Stimulated activated naive CD8-positive, alpha-beta T cell treated with anti-CD3 and anti-CD28 coated beads, Interleukin-15, Interleukin-2, amounts not matched to agents 100 U/mL and 50 U/mL, for 24 hours (primary cell): ENCODE measurements around the gene SLC27A5.
"Not testable (repeated sequence)": the region's sequence is repeated elsewhere in the genome, so short reads cannot be mapped to it uniquely, and the experiment has no call there.

Experiments
- ATAC-seq: fragments of 150-1000 bp; cut with Tn5 transposase; one replicate; pipeline ENCODE4 v1.10.0; 2021
- DNase-seq: peaks from one replicate; pipeline ENCODE4 v3.0.0; 2021

Gene SLC27A5

DNA sequence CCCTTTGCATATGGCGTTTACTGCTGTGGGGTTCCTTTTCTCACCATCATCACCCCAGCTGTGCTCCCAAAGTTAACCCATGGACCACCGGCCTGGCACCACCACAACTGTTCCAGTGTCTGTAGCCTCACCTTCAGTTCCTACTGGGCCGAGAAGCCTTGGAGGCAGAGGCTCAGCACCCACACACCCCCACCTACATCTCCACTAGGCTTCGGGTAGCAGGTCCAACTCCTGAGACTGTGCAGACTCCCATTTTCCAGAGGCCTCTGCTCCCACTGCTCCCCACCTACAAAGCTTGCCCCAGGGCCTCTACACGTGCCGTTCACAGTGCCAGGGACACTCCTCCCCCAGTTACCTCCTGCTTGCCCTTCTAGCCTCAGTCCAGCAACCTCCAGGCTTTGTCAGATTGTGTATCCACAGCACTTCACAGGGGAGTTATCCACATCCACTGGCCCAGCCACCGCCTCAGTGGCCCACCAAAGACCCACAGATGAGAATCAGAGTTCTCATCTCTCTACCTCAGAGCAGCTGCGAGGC, 14.1 kb downstream of the SLC27A5 start:
- ATAC-seq (no peak), DNase-seq (no peak)

DNA sequence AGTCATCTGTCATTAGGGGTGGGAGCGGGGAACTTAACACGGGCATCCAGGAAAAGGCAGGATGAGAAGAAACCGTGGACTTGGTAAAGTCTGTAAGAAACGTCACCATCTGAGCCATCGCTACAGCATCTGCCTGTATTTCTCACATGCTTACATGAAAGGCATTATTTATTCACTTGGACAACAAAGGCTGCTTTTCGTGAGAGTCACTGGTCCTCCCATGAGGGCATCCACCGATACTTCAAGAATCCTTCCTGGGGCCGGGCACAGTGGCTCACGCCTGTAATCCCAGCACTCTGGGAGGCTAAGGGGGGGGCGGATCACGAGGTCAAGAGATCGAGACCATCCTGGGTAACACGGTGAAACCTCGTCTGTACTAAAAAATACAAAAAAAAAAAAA, 19.5 kb downstream of the SLC27A5 start:
- ATAC-seq = no peak

DNA sequence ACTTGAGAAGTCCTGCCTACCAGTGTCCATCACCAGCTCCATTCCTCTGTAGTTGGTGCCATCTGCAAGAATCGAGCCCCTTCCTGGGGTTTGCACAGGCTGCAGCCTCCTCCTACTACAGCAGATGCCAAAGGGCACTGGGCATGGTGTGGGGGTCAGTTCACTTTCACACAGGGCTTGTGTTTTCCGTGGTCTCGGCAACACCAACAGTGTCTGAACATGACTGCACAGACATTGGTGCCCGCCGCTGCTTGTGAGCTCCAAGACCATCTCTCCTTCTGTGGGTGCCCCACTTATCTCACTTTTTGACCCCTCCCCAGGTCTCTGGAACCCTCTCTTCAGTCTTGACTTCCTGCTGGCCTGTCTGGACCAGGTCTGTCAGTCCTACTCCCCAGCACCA, 20.4 kb downstream of the SLC27A5 start:
- no peak for DNase-seq

More for the DNA sequence above, 19.5 kb downstream of the SLC27A5 start:
- no peak for DNase-seq

DNA sequence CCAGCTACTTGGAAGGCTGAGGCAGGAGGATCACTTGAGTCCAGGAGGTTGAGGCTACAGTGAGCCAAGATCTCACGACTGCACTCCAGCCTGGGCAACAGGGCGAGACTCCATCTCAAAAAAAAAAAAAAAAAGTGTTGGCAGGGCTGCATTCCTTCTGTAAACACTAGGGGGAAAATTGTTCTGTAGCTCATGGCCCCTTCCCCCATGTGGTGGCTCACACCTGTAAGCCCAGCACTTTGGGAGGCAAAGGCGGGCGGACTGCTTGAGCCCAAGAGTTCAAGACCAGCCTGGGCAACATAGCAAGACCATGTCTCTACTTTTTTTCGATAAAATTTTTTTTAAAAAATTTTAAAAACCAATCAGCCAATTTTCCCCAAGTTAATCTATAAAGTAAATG, 27.4 kb downstream of the SLC27A5 start:
- not testable (repeated sequence) for ATAC-seq, DNase-seq

More for the DNA sequence above, 20.4 kb downstream of the SLC27A5 start:
- ATAC-seq = no peak

DNA sequence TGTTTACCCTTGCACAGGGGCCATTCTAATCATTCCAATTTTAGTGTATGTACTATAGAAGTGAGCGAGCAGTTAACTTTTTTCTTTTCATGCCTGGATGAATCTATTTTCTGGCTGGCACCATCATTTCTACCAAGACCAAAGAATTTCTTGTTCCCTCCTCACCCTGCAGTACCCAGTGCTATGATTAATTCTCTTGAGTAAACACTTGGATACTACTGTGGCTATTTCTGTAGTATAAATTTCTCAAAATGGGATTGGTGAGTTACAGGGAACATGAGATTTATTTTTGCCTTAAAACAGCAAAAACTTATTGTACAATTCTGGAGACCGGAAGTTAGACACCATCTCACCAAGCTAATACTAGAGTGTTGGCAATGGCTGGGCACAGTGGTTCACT, 28.0 kb downstream of the SLC27A5 start:
- ATAC-seq = no peak
- no peak for DNase-seq

DNA sequence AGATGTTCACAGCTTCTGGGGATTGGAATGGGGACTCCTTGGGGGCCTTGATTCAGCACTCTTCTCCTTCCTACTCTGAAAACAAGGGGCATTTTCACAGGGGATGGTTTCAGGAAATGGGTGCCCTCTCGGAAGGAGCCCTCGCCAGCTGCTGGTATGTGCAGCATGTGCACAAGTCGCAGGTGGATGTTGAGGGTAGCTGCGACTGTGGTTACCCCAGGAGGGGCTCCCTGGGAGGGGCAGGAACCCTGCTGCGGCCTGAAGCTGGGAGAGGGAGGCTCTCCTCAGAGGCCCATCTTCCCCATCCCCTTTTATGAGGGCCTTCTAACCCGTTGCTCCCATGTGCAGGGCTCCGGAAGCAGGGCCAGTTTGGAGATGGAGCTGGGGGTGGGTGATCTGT, 29.4 kb downstream of the SLC27A5 start:
- no peak for ATAC-seq
- no peak for DNase-seq

DNA sequence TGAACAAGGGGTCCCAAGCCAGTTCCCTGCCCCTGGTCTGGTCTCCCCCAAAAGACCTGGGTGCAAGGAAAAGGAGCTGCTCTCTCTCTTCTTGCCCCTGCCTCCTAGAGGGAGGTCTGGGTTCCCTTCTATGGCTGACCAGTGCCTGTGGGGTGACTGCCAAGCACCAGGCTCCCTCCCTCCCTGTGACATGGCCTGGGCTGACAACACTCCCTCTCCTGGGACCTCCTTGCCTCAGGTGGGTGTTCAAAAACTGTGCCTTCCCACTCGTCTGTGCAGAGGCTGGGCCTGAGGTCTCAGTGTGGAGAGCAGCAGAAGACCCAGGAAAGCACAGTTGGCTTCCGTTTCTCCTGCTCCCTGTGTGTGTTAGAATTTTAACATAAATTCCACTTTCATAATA, 31.0 kb downstream of the SLC27A5 start:
- ATAC-seq = no peak
- DNase-seq = no peak

DNA sequence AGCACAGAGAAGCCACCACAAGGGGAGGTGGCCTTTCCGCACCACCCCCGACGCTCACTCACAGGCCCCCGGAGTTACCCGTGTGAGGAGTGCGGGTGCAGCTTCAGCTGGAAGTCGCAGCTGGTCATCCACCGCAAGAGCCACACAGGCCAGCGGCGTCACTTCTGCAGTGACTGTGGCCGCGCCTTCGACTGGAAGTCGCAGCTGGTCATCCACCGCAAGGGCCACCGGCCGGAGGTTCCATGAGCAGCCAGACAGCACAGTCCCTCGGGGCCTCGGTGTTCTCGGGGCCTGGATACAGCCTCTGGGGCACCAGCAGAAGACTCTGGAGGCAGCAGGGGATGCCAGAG, 31.3 kb downstream of the SLC27A5 start:
- ATAC-seq (no peak), DNase-seq (no peak)

DNA sequence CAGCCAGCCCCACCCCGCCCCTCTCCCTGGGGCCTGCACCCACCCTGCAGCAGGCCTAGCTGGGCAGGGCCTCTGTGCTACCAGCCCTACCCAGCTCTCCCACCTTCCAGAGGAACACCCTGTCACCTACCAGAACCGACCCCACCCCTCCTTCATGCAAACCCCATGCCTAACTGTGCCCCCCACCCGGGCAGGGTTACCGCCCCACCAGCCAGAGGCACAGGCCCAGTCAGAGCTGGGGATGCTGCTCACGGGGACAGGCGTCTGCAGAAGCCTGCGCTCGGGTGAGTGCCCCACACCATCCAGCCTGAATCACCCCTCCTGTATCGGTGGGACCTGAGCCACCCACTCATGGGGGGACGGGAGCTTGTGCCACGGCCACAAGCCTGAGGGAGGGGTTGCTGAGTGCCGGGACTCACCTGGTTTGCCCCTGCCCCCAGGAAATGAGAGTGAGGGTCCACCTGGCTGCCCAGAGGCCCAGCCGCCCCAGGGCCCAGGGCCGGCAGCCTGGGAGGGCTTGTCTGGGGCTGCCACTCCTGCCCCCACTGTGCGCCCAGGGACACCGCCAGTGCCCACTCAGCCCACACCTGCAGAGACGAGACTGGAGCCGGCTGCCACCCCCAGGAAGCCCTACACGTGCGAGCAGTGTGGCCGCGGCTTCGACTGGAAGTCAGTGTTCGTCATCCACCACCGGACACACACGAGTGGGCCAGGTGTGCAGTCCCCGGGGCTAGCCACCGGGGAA, 31.9 kb downstream of the SLC27A5 start:
- no peak for DNase-seq
- no peak for ATAC-seq

DNA sequence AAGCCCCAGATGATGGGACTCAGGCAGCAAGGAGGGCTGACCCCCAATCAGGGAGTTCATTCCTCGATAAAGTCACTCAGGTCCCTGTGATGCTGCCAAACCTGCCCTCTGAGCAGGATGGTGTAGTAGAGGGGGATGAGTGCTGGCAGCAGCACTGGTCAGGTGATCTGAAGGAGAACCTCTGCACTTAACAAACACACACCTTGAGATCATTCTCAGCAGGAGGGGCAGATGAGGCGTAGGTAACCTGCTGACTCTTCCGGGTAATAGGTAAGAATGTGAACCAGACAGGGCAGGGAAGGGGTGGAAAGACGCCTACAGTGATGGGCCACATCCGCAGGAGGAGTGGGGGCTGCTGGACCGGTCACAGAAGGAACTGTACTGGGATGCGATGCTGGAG, 32.5 kb downstream of the SLC27A5 start:
- DNase-seq (no peak), ATAC-seq (no peak)

DNA sequence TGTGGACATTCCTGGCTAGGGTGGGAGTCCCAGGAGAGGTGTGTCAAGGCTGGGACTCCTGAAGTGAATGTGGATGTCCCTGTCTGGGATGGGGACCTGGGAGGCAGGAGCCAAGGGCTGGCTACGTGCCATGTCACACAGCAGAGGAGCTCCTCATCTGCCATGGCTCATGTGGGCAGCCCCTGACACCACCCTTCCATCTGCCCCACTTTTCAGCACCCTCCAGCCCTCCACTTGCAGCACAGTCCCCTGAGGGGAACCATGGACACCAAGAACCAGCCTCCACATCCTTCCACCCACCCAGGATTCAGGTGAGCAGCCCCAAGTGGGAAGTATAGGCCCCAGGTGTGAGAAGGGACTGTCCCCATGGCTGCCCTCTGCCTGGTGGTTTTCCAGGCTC, 33.9 kb downstream of the SLC27A5 start:
- ATAC-seq (no peak), DNase-seq (no peak)

DNA sequence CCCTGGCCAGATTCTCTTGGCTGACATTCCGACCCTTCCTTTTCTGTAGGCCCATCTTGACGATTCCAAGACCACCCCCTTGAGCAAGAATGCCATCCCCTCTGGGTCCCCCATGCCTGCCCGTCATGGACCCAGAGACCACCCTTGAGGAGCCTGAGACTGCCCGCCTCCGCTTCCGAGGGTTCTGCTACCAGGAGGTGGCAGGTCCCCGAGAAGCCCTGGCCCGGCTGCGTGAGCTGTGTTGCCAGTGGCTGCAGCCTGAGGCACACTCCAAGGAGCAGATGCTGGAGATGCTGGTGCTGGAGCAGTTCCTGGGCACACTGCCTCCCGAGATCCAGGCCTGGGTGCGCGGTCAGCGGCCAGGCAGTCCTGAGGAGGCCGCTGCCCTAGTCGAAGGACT, 34.7 kb downstream of the SLC27A5 start:
- no peak for DNase-seq
- ATAC-seq = no peak

DNA sequence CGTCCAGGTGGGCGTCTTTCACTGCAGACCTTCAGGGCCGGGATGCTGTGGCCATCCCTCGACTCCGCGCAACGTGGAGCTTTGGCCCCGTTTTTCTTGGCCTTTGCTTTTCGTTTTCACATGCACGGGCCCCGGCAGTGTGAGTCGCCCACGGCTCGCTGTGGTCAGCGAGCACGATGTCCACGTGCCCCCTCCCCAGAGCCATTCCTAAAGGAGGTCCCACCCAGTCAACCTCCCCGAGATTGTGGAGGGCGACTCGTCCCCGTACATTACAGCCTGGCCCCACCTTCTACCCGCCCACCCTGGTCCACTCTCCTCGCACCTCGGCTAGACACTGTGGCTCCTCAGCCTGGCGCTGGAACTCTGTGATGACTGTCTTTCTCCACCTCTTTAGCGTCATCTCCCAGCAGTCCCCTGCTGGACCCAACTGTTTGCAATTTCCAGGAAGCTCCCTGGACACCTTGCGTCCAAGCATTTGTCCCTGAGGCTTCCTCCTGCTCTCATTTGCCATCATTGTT, 35.2 kb downstream of the SLC27A5 start:
- DNase-seq (peak; percentile 42), ATAC-seq (no peak)

DNA sequence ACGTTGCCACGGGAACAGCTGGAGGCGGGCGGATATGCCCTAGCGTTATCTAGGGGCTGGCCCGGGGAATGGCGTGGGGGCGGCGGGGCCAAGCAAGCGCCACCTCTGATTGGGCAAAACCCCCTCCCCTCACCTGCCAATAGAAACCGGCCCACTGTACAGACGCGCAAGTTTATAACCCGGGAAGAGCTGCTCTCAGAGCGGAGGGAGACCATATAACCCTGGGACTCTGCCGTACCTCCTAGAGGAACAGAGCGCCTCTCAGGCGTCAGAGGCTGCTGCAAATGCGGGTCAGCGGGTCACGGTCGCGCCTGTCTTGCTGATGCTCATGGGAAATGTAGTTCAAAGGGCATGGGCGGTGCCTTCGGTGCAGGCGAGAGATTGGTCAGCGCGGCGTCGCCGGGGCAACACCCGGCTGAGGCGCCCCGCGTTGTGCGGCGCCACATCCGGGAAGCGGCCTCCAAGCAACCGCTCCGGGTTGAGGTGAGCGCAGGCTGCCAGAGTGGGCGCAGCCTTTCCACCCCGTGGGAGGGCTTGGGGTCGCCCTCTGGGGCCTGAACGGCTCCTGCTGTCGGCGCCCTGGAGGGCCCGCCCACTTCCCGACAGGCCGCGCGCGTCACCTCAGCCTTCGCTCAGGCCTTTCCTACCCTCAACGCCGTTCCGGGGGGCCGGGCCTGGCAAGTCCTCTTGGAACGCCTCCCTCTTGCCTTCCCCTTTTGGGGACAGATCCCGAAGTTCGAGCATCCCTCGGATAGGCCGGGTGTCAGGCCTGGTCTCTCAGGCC, 35.9 kb downstream of the SLC27A5 start, which contains the start of gene ZNF446:
ZNF446 (plus strand) TSS at position 639 of the 784 bp plus-strand sequence. CDS start 867 bp downstream, outside the sequence.
- peak; percentile 88 for ATAC-seq
- DNase-seq = peak; percentile 95

DNA sequence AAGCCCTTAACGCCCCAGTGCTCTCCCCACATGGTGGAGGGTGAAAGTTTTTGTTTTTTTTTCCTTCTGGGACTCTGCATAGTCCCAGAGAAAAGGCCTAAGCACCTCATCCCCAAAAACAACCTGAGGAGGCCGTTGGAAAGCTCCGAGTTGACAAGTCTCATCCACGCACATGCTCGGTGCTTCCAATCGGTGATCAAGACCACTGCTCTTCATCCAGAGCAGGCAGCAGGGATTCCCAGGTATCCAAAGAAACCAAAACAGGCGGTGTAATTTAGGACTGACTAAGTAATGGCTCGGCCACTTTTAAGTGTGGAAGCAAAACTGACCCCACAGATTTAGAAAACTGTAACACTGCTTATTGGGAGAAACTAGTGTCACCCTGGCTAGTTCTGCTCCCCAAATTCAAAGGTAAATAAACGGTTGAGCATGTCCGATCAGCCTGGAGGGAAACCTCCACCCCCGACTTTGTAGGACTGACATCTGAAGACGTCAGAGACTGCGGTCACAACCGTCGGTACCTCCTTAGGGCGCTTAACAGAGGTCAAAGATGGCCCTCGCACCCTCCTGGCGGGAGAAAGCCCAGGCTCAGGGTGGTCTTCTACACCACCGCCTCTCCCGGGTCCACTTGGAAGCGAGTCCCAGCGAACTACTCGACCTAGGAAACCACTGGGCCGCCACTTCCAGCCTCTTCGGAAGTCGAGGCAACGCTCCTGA, 36.6 kb downstream of the SLC27A5 start:
- DNase-seq (no peak), ATAC-seq (peak; percentile 7)

DNA sequence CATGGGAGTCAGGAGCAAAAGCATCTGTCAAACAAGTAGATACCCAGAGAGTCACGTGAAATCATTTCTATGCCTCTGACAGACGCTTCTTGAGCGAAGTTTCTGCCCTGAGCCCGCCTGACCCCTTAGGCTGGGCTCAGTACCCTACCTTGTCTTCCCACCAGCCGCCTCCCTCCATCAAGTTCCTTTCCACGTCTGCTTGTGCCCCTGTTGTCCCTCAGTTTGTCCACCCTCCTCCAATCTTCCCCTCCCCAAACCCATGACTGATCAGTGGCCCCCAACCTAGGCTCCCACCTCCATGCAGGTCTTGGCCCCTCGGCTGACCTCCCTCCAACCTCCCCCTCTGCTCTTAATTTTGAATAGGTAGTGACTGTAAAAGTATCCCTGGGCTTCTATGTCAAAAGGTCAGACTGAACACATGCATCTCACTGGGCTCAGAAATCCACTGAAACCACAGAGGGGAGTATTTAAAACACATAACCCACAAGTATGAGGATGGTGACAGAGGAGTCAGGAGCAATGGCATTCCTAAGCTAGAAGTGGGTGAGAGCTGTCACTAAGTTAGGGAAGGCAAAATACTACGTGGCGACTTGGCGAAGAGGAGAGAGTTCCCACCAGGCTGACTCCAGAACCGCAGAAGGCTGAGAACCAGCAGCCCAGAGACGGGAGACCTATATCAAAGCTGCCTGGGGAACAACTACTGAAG, 37.3 kb downstream of the SLC27A5 start:
- no peak for DNase-seq
- ATAC-seq = no peak

DNA sequence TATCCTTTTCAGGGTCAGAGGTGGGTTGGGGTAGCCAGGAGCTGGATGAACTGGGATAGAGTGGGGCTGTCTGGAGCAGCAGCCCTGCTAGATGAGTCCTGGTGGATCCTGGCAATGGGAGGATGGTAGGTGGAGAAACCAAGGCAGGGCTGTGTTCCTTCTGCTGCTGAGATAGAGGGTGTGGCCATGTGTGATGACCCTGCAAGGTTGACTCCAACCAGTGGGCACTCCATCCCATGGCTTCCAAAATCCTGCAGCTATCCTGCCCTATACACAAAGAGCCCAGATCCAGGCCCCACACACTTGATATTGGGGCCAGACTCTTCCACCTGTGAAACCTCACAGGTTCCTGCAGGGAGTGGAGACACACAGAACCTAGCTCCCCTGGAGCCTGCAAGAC, 38.0 kb downstream of the SLC27A5 start:
- ATAC-seq = no peak
- DNase-seq = no peak

DNA sequence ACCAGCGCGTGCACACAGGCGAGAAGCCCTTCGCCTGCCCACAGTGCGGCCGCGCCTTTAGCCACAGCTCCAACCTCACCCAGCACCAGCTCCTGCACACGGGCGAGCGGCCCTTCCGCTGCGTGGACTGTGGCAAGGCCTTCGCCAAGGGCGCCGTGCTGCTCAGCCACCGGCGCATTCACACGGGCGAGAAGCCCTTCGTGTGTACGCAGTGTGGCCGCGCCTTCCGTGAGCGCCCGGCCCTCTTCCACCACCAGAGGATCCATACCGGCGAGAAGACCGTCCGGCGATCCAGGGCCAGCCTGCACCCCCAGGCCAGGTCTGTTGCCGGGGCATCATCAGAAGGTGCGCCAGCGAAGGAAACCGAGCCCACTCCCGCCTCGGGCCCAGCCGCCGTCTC, 40.1 kb downstream of the SLC27A5 start:
- no peak for DNase-seq
- ATAC-seq = no peak

DNA sequence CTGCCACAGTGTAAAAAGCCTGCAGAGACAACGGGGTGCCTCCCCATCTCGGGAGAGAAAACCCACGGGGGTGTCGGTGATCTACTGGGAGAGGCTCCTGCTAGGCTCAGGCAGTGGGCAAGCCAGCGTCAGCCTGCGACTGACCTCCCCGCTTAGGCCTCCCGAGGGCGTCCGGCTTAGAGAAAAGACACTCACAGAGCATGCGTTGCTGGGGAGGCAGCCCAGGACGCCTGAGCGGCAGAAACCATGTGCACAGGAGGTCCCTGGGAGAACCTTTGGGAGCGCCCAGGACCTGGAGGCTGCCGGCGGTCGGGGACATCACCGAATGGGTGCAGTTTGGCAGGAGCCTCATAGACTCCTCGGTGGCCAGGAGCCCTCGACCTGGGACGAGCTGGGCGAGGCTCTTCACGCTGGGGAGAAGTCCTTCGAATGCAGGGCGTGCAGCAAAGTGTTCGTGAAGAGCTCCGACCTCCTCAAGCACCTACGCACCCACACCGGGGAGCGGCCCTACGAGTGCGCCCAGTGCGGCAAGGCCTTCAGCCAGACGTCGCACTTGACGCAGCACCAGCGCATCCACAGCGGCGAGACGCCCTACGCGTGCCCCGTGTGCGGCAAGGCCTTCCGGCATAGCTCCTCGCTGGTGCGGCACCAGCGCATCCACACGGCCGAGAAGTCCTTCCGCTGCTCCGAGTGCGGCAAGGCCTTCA, 40.8 kb downstream of the SLC27A5 start:
- DNase-seq, ATAC-seq: not testable (repeated sequence)

DNA sequence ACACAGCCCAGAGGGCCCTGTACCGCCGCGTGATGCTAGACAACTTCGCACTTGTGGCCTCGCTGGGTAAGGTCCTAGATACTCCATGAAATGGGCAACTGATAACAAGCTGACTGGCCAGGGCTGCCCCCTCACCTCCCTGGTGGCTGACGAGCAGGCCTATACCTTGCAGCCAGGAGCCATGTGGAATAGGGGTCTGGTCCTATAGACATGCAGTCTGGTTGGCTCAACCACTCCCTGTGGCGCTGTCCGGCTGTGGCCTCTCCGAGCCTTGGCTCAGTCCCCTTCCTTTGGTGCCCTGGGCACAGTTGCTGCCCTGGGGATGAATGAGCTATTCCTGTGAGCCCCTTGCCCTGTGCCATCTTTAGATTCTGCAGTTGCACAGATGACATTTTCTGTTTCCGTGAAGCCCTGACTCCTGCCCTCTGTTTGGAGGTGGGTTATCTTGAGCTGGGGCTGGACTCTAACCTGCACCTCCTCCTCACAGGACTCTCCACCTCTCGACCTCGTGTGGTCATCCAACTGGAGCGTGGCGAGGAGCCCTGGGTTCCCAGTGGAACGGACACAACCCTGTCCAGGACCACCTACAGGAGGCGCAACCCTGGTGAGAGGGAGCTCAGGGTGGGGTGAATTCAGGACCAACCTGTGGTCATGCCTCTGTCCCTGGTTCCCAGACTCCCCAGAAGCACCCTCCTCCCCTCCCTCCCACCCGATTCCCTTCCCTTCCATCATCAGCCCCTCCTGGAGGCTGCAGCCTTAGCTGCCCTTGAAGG, 42.4 kb downstream of the SLC27A5 start:
- ATAC-seq (no peak), DNase-seq (no peak)
